ENCODE measurements around the gene USP24.

DNA sequence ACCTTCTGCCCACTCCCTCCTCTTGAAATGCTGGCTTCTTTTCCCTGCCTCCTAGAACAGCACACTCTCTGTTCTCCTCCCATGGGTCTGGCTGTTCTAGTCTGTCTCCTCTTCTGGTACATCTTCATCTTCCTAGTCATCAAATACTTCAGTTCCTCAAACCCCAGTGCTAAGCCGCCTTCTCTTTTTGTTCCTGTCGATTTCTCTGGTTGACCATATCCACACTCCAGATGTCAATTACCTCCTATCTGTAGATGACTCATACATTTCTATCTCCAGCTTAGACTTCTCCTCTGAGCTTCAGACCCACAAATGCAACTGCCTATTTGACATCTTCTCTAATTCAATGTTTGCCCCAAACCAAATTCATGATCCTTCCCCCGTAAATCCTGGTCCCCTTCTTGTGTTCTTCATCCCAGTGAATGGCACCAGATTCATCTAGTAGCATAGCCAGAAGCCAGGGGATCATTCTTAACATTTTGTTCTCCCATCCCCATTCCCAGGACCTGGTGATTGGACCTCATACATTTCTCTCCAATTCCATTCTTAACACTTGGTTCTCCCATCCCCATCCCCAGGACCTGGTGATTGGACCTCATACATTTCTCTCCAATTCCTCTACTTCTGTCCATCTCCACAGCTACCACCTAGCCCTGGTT, 35.9 kb downstream of the USP24 start:
- TF ChIP-seq SUZ12 (IDR thresholded peaks at IDR 0.05; ENCODE audit: extremely low read depth, insufficient read depth, insufficient read length), result no peak
- TF ChIP-seq YY1 (IDR thresholded peaks at IDR 0.05; ENCODE audit: insufficient read depth, insufficient read length), result no peak
- TF ChIP-seq ZNF274 (IDR thresholded peaks at IDR 0.05; ENCODE audit: low read depth, low read length), result no peak
